HCT116 (cell line): ENCODE measurements around the gene ARHGAP31.

Experiments
- CTCF ChIP-seq, 3 experiments: fragments of 200-600 bp in 1 of 3; sonication (generic) in 1 of 3; IDR thresholded peaks in 2 of 3; conservative IDR thresholded peaks in 1 of 3; 2 replicates each; pipeline ENCODE4 v1.5.1; 2012 to 2017; ENCODE audit warnings: low read depth in 2 of 3, low read length in 2 of 3, antibody characterized with exemption in 1 of 3, borderline replicate concordance in 1 of 3, control low read depth in 1 of 3, mild to moderate bottlenecking in 1 of 3, mixed read lengths in 1 of 3, mixed run types in 1 of 3, moderate library complexity in 1 of 3; ENCODE audit not compliant: insufficient read depth in 1 of 3
- EGR1 ChIP-seq: IDR thresholded peaks from 2 replicates; pipeline ENCODE4 v1.6.1; 2012; ENCODE audit warnings: low read depth
- EZH2 ChIP-seq: fragments of 200-600 bp; sonication (generic); IDR thresholded peaks from 2 replicates; pipeline ENCODE4 v1.6.1; 2017; ENCODE audit warnings: antibody characterized with exemption, mixed run types
- JUND ChIP-seq: IDR thresholded peaks from 2 replicates; pipeline ENCODE4 v1.6.1; 2012
- POLR2A ChIP-seq: IDR thresholded peaks from 2 replicates; pipeline ENCODE4 v1.7.0; 2011; ENCODE audit warnings: borderline replicate concordance; ENCODE audit not compliant: insufficient read depth, insufficient read length; ENCODE audit errors: extremely low read depth
- POLR2AphosphoS5 ChIP-seq: IDR thresholded peaks from 2 replicates; pipeline ENCODE4 v1.6.1; 2011; ENCODE audit warnings: mild to moderate bottlenecking, low read depth, low read length, moderate library complexity
- RAD21 ChIP-seq: IDR thresholded peaks from 2 replicates; pipeline ENCODE4 v1.6.1; 2012; ENCODE audit warnings: low read depth, mild to moderate bottlenecking
- REST ChIP-seq: IDR thresholded peaks from 2 replicates; pipeline ENCODE4 v1.6.1; 2012; ENCODE audit warnings: low read depth
- SRF ChIP-seq: IDR thresholded peaks from 2 replicates; pipeline ENCODE4 v1.6.1; 2012; ENCODE audit warnings: low read depth
- ZNF274 ChIP-seq: fragments of 200-500 bp; sonication (Bioruptor generic); IDR thresholded peaks from 2 replicates; pipeline ENCODE4 v1.6.1; 2014; ENCODE audit warnings: mild to moderate bottlenecking, low read depth, low read length, inconsistent platforms

GRCh38 chr3:119367000-119367399 is 72.8 kb downstream of the ARHGAP31 start:
- no peak for TF ChIP-seq CTCF (IDR thresholded peaks at IDR 0.05 in 2 of 3, conservative IDR thresholded peaks at IDR 0.05 in 1 of 3; ENCODE audit: borderline replicate concordance in 1 of 3, insufficient read depth in 1 of 3, low read depth in 2 of 3, low read length in 2 of 3)
- TF ChIP-seq ZNF274 = no peak
- TF ChIP-seq EGR1 = no peak
- TF ChIP-seq JUND = no peak
- TF ChIP-seq SRF = no peak
- TF ChIP-seq REST = no peak
- TF ChIP-seq EZH2 = no peak
- TF ChIP-seq RAD21 = no peak
- TF ChIP-seq POLR2A = no peak
- no peak for TF ChIP-seq POLR2AphosphoS5
